ENCODE data around the gene CDH4.
"Not testable (repeated sequence)": the region's sequence is repeated elsewhere in the genome, so short reads cannot be mapped to it uniquely, and the experiment has no call there.

Gene CDH4

DNA sequence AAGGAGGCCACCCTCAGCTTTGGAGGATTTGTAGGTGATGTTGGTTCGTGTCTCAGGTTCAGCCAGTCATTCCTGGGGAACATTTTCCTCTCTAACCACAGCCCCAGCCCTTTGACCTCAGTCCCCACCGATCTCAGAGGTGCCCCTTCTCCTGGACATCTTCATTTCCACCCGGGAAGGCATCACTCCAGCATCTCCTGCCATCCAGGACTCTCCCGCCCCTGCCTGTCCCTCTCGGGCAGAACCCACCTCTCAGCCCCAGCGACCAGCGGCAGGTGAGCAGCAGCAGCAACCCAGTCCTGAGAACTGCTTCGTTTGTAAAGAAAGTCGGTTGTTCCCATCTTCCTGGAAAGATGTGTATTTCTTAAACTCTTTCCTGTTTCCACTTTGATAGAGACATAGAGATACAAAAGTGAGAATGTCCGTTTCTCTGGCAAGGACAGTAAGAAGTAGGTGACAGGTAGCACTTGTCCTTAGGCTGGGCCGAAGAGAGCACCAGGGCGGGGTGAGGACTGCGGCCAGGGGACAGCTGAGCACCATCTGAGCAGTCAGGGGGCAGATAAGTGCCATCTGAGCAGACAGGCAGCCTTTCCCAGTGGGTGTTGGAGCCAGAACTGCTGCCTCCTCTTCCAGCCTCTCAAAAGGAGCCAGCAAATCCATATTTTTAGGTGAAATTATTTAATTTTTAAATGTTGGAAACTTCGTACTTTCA is 142.2 kb downstream of the CDH4 start:
- Histone ChIP-seq H3K4me1 (ENCODE audit: control insufficient read depth in 2 of 2, insufficient read depth in 2 of 2, low read length in 2 of 2) (no peaks in the 10 kb centered on the region), H3K27me3 (ENCODE audit: control insufficient read depth in 2 of 2, insufficient read depth in 2 of 2, low read length in 2 of 2) (no peaks in the 10 kb centered on the region), H3K9me3 (ENCODE audit: control insufficient read depth in 2 of 2, low read length in 2 of 2) (no peaks in the 10 kb centered on the region), H3K9ac (ENCODE audit: low read depth in 1 of 2, low read length in 2 of 2) (no peak overlapping the region), H3K4me3 (ENCODE audit: low read length in 2 of 2) (no peak overlapping the region), H3K36me3 (ENCODE audit: control insufficient read depth in 2 of 2, insufficient read depth in 2 of 2, low read length in 2 of 2) (no peaks in the 10 kb centered on the region), H3K27ac (ENCODE audit: low read depth in 2 of 2, low read length in 2 of 2) (no peak overlapping the region)

DNA sequence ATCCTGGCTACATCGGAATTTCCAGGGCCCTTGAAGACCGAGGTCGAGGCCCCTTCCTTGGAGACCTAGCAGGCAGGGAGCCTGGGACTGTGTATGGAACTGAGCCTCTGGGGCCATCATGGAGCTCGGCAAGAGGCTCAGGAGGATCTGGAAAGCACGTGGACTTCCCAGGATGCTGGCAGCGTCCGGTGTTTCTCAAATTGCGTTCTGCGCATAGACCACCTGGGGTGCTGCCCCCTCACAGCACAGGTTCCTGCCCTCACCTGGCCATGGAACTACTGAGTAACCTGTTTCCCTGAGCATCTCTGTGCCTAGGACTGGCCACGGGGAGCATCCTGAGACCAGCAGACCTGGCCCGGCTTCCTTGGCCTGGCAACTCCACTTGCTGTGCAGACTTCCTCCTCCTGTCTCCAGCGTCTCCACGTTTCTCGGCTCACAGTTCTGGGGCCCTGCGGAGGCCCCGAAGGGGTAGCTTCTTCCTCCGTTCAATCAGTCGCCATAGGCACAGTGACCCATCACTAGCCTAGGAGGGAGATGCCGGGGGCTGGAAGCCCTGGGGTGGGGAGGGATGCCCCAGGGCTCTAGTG is 144.3 kb downstream of the CDH4 start:
- no peaks in the 10 kb centered on the region for H3K4me1 ChIP-seq (ENCODE audit: control insufficient read depth in 2 of 2, insufficient read depth in 2 of 2, low read length in 2 of 2)
- H3K27ac ChIP-seq (ENCODE audit: low read depth in 2 of 2, low read length in 2 of 2): no peak overlapping the region
- H3K4me3 ChIP-seq (ENCODE audit: low read length in 2 of 2): no peak overlapping the region
- H3K36me3 ChIP-seq (ENCODE audit: control insufficient read depth in 2 of 2, insufficient read depth in 2 of 2, low read length in 2 of 2): no peaks in the 10 kb centered on the region
- H3K27me3 ChIP-seq (ENCODE audit: control insufficient read depth in 2 of 2, insufficient read depth in 2 of 2, low read length in 2 of 2): no peaks in the 10 kb centered on the region
- H3K9ac ChIP-seq (ENCODE audit: low read depth in 1 of 2, low read length in 2 of 2): no peak overlapping the region
- H3K9me3 ChIP-seq (ENCODE audit: control insufficient read depth in 2 of 2, low read length in 2 of 2): no peaks in the 10 kb centered on the region

DNA sequence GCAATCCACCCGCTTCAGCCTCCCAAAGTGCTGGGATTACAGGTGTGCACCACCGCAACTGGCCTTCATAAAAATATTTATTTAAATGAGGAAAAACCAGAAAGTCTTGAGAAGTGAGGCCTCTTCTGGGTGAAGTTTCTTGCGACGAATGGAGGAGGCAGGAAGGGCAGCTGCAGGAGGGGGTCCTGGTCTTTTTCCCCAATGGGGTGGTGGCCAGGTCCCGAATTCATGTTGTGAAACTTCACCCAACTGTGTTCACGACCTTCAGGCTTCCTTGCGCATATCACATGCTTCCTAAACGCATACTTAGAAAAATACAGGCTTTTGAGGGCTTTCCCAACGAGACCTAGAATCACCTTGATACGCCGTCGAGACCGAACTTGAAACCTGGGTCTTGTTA is 145.1 kb downstream of the CDH4 start:
- Histone ChIP-seq H3K27ac (ENCODE audit: low read depth in 2 of 2, low read length in 2 of 2) (no peak overlapping the region), H3K9me3 (ENCODE audit: control insufficient read depth in 2 of 2, low read length in 2 of 2) (no peaks in the 10 kb centered on the region), H3K27me3 (ENCODE audit: control insufficient read depth in 2 of 2, insufficient read depth in 2 of 2, low read length in 2 of 2) (no peaks in the 10 kb centered on the region), H3K9ac (ENCODE audit: low read depth in 1 of 2, low read length in 2 of 2) (no peak overlapping the region), H3K4me3 (ENCODE audit: low read length in 2 of 2) (no peak overlapping the region), H3K36me3 (ENCODE audit: control insufficient read depth in 2 of 2, insufficient read depth in 2 of 2, low read length in 2 of 2) (no peaks in the 10 kb centered on the region), H3K4me1 (ENCODE audit: control insufficient read depth in 2 of 2, insufficient read depth in 2 of 2, low read length in 2 of 2) (no peaks in the 10 kb centered on the region)

DNA sequence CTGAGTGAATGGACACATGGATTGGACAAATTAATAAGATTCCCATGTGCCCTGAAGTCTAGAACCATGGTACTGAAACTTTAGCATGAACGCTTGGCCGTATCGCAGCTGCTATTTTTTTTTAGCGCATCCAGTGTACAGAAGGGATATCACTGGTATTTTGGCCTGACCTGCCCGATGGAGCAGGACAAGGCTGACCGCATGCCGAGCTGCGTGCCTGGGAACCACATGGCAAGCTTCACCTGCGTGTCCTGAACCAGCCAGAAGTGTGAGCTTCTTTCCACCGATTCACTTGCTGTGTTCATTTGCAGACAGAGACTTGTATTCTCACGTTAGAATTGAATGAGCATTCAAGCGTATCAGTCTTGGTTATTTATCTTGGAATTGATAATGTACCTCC is 145.7 kb downstream of the CDH4 start:
- no peak overlapping the region for H3K4me3 ChIP-seq (ENCODE audit: low read length in 2 of 2)
- H3K9ac ChIP-seq (ENCODE audit: low read depth in 1 of 2, low read length in 2 of 2): no peak overlapping the region
- no peak overlapping the region for H3K27ac ChIP-seq (ENCODE audit: low read depth in 2 of 2, low read length in 2 of 2)
- H3K4me1 ChIP-seq (ENCODE audit: control insufficient read depth in 2 of 2, insufficient read depth in 2 of 2, low read length in 2 of 2): no peaks in the 10 kb centered on the region
- H3K36me3 ChIP-seq (ENCODE audit: control insufficient read depth in 2 of 2, insufficient read depth in 2 of 2, low read length in 2 of 2): no peaks in the 10 kb centered on the region
- no peaks in the 10 kb centered on the region for H3K27me3 ChIP-seq (ENCODE audit: control insufficient read depth in 2 of 2, insufficient read depth in 2 of 2, low read length in 2 of 2)
- H3K9me3 ChIP-seq (ENCODE audit: control insufficient read depth in 2 of 2, low read length in 2 of 2): no peaks in the 10 kb centered on the region

DNA sequence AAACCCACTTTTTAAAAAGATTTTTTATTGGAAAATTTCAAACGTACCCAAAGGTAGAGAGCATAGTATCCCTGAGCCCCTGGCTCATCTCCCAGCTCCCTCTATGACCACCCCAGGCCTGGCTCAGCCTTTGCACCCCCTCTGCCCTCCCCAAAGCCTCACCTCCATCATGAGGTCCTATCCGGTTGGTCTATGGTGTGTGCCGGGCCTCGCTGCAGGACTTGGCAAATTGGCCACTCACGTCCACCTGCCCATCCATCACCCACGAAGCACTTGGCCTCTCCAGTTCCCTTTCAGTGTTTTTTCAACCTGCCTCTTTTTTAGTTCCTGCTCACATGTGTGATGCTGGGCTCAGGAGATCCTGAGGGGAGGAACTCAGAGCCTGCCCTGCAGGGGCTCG is 147.4 kb downstream of the CDH4 start:
- H3K36me3 ChIP-seq (ENCODE audit: control insufficient read depth in 2 of 2, insufficient read depth in 2 of 2, low read length in 2 of 2): no peaks in the 10 kb centered on the region
- no peak overlapping the region for H3K27ac ChIP-seq (ENCODE audit: low read depth in 2 of 2, low read length in 2 of 2)
- H3K4me1 ChIP-seq (ENCODE audit: control insufficient read depth in 2 of 2, insufficient read depth in 2 of 2, low read length in 2 of 2): no peaks in the 10 kb centered on the region
- no peak overlapping the region for H3K4me3 ChIP-seq (ENCODE audit: low read length in 2 of 2)
- H3K9ac ChIP-seq (ENCODE audit: low read depth in 1 of 2, low read length in 2 of 2): no peak overlapping the region
- no peaks in the 10 kb centered on the region for H3K9me3 ChIP-seq (ENCODE audit: control insufficient read depth in 2 of 2, low read length in 2 of 2)
- H3K27me3 ChIP-seq (ENCODE audit: control insufficient read depth in 2 of 2, insufficient read depth in 2 of 2, low read length in 2 of 2): no peaks in the 10 kb centered on the region

DNA sequence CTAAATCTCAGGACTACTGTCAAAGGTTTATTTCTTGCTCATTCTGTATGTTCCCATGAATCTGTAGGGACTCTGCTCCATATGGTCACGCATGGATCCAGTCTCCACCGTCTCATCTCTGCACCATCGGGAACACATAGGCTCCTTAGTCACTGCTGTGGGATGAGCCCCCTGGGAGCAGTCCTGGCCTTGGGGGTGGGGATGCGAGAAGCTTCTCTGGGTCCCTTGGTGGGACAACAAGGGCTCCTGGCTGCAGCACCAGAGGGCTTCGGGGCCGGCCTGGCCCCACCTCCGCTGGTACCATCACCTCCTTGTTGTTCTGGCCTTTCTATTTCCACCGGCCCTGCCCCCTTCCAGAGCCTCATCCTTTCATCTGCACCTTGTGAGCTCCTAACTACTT is 148.4 kb downstream of the CDH4 start:
- no peaks in the 10 kb centered on the region for H3K27me3 ChIP-seq (ENCODE audit: control insufficient read depth in 2 of 2, insufficient read depth in 2 of 2, low read length in 2 of 2)
- no peaks in the 10 kb centered on the region for H3K36me3 ChIP-seq (ENCODE audit: control insufficient read depth in 2 of 2, insufficient read depth in 2 of 2, low read length in 2 of 2)
- H3K9ac ChIP-seq (ENCODE audit: low read depth in 1 of 2, low read length in 2 of 2): no peak overlapping the region
- no peaks in the 10 kb centered on the region for H3K4me1 ChIP-seq (ENCODE audit: control insufficient read depth in 2 of 2, insufficient read depth in 2 of 2, low read length in 2 of 2)
- no peaks in the 10 kb centered on the region for H3K9me3 ChIP-seq (ENCODE audit: control insufficient read depth in 2 of 2, low read length in 2 of 2)
- no peak overlapping the region for H3K4me3 ChIP-seq (ENCODE audit: low read length in 2 of 2)
- H3K27ac ChIP-seq (ENCODE audit: low read depth in 2 of 2, low read length in 2 of 2): no peak overlapping the region

DNA sequence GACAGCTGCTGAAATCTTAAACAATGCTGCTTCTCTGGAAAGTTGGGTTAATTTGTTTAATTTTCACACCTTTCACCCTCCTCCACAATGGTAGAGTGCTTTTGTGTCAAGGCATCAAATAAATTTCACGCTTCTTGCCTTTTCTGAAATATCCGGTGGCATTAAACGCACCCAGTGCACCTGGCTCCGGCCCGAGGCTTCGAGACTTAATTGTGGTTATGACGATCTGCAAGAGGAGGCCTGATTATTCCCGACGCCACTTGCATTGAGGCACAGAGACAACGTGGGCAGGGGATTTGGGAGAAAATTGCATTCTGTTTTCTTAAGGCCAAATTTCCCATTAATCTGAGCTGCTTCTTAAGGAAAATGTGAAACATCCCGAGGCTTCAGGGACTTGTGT is 152.2 kb downstream of the CDH4 start:
- H3K36me3 ChIP-seq (ENCODE audit: control insufficient read depth in 2 of 2, insufficient read depth in 2 of 2, low read length in 2 of 2): no peaks in the 10 kb centered on the region
- H3K4me1 ChIP-seq (ENCODE audit: control insufficient read depth in 2 of 2, insufficient read depth in 2 of 2, low read length in 2 of 2): no peaks in the 10 kb centered on the region
- H3K9me3 ChIP-seq (ENCODE audit: control insufficient read depth in 2 of 2, low read length in 2 of 2): no peaks in the 10 kb centered on the region
- no peaks in the 10 kb centered on the region for H3K27me3 ChIP-seq (ENCODE audit: control insufficient read depth in 2 of 2, insufficient read depth in 2 of 2, low read length in 2 of 2)
- H3K4me3 ChIP-seq (ENCODE audit: low read length in 2 of 2): no peak overlapping the region
- H3K9ac ChIP-seq (ENCODE audit: low read depth in 1 of 2, low read length in 2 of 2): no peak overlapping the region
- no peak overlapping the region for H3K27ac ChIP-seq (ENCODE audit: low read depth in 2 of 2, low read length in 2 of 2)

DNA sequence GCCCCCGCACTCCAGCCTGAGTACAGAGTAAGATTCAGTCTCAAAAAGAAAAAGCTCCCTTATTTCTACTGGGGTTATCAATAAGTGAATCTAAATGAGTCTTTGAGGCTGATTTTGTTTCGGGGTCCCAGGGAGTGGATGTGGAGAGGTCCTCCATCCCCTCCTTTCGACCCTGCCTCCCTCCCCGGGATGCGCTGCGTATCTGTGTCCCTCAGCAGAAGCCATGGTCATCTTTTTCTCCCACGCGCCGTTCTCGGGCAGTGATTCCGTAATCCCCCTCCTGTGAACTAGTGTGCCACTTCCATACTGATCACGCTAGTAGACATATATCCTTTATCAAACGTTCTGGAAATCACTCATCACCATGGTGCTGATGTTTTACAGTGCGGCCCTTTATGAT is 152.9 kb downstream of the CDH4 start:
- Histone ChIP-seq H3K9me3 (ENCODE audit: control insufficient read depth in 2 of 2, low read length in 2 of 2) (no peaks in the 10 kb centered on the region), H3K27me3 (ENCODE audit: control insufficient read depth in 2 of 2, insufficient read depth in 2 of 2, low read length in 2 of 2) (no peaks in the 10 kb centered on the region), H3K36me3 (ENCODE audit: control insufficient read depth in 2 of 2, insufficient read depth in 2 of 2, low read length in 2 of 2) (no peaks in the 10 kb centered on the region), H3K27ac (ENCODE audit: low read depth in 2 of 2, low read length in 2 of 2) (no peak overlapping the region), H3K9ac (ENCODE audit: low read depth in 1 of 2, low read length in 2 of 2) (no peak overlapping the region), H3K4me3 (ENCODE audit: low read length in 2 of 2) (no peak overlapping the region), H3K4me1 (ENCODE audit: control insufficient read depth in 2 of 2, insufficient read depth in 2 of 2, low read length in 2 of 2) (no peaks in the 10 kb centered on the region)

DNA sequence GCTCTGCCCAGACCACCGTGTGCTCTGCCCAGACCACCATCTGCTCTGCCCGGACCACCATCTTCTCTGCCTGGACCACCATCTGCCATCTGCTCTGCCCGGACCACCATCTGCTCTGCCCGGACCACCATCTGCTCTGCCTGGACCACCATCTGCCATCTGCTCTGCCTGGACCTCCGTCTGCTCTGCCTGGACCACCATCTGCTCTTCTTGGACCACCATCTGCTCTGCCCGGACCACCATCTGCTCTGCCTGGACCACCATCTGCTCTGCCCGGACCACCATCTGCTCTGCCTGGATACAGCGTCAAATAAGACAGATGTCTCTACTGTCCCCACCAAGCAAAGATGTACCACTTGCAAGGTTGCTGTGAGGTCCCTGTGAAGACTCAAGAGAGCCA is 154.7 kb downstream of the CDH4 start:
- H3K27ac ChIP-seq (ENCODE audit: low read depth in 2 of 2, low read length in 2 of 2); H3K9me3 ChIP-seq (ENCODE audit: control insufficient read depth in 2 of 2, low read length in 2 of 2); H3K4me3 ChIP-seq (ENCODE audit: low read length in 2 of 2); H3K36me3 ChIP-seq (ENCODE audit: control insufficient read depth in 2 of 2, insufficient read depth in 2 of 2, low read length in 2 of 2); H3K4me1 ChIP-seq (ENCODE audit: control insufficient read depth in 2 of 2, insufficient read depth in 2 of 2, low read length in 2 of 2); H3K9ac ChIP-seq (ENCODE audit: low read depth in 1 of 2, low read length in 2 of 2); H3K27me3 ChIP-seq (ENCODE audit: control insufficient read depth in 2 of 2, insufficient read depth in 2 of 2, low read length in 2 of 2): not testable (repeated sequence)

DNA sequence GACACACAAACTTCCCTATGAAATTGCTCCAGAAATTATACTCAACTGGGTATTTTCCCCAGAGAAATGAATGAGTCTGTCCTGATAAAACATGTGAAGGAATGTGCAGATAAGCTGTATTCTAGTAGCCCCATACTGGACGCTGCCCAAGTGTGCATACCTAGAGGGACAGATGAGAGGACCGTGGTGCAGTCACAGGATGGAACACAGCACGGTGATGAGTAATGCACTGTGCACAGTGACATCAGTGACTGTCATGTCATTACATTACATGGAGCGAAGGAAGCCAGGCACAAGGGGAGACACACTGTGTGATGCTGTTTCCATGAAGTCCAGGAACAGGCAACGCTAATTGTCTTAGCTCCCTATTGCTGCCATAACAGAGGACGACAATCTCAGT is 155.5 kb downstream of the CDH4 start:
- Histone ChIP-seq H3K27me3 (ENCODE audit: control insufficient read depth in 2 of 2, insufficient read depth in 2 of 2, low read length in 2 of 2) (no peaks in the 10 kb centered on the region), H3K27ac (ENCODE audit: low read depth in 2 of 2, low read length in 2 of 2) (no peak overlapping the region), H3K36me3 (ENCODE audit: control insufficient read depth in 2 of 2, insufficient read depth in 2 of 2, low read length in 2 of 2) (no peaks in the 10 kb centered on the region), H3K4me3 (ENCODE audit: low read length in 2 of 2) (no peak overlapping the region), H3K9ac (ENCODE audit: low read depth in 1 of 2, low read length in 2 of 2) (no peak overlapping the region), H3K4me1 (ENCODE audit: control insufficient read depth in 2 of 2, insufficient read depth in 2 of 2, low read length in 2 of 2) (no peaks in the 10 kb centered on the region), H3K9me3 (ENCODE audit: control insufficient read depth in 2 of 2, low read length in 2 of 2) (no peaks in the 10 kb centered on the region)

All from mucosa of rectum (tissue), 2 donors.